ENCODE measurements around the gene SRCAP. TPM values are rescaled to one million over a fixed set of nuclear protein-coding genes. Genes with fewer than 3 reads are reported as not detected.
A peak's percentile ranks its signal among the peaks of the same experiment; 100 is the strongest.

Gene SRCAP
- total RNA-seq, 2 experiments from 2014 or later = 57.2 to 64.7 TPM

DNA sequence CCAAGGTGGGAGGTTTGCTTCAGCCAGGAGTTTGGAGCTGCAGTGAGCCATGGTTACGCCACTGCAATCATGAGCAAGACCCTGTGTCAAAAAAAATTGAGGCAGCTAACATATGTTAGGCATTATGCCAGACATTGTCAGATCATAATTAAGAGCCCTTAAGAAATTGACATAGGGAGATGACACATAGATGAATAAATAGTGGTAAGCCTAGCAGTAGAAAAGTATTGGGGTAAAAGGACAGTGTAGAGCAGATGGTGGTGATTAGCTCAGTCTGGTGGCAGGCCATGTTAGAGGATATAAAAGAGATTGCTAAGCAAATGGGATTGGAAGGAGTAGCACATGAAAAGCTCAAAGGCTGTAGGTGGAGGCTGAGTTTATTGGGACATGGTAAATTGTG is 22.6 kb downstream of the SRCAP start:
- no peak for ATAC-seq
- H3K27ac Mint-ChIP-seq = no peak overlapping the region
- intact Hi-C loops (cut with micrococcal nuclease) = no loop called here

DNA sequence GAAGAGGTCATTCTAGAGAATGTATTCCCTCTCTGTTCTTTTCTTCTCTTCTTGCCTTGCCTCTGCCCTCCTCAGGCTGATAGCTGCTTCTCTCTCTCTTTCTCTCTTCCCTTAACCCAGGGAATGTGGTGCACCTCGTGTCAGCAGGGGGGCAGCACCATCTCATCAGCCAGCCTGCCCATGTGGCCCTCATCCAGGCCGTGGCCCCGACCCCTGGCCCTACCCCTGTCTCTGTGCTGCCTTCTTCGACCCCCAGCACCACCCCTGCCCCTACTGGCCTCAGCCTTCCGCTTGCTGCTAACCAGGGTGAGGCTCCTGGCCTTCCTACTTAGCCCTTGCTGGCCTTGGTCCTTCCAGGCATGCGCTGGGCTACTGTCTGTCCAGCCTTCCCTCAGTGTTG is 23.5 kb downstream of the SRCAP start:
- POLR2A ChIA-PET = interaction anchor here (1.0 to 5.0 kb wide), 8 partner anchors 9 to 231 kb away, joined by 3 to 30 read pairs (median 6); no protein-coding TSS in a partner anchor
- CTCF ChIA-PET = no interaction called here
- intact Hi-C loops (cut with micrococcal nuclease) = no loop called here

More for the DNA sequence above, 22.6 kb downstream of the SRCAP start:
- Mint-ChIP-seq H3K9me3 (no peaks in the 10 kb centered on the region), H3K4me1 (ENCODE audit: low read depth) (peaks cover 4% of the 10 kb centered on the region), H3K4me3 (no peak overlapping the region), H3K27me3 (no peaks in the 10 kb centered on the region), H3K36me3 (ENCODE audit: low read depth) (peaks cover 68% of the 10 kb centered on the region)
- CTCF ChIA-PET = no interaction called here
- POLR2A ChIA-PET = interaction anchor here (0.5 to 5.0 kb wide), 7 partner anchors 10 to 45 kb away, joined by 3 to 30 read pairs (median 5); no protein-coding TSS in a partner anchor
- DNase-seq = no peak
- TF ChIP-seq, protein P1, sequence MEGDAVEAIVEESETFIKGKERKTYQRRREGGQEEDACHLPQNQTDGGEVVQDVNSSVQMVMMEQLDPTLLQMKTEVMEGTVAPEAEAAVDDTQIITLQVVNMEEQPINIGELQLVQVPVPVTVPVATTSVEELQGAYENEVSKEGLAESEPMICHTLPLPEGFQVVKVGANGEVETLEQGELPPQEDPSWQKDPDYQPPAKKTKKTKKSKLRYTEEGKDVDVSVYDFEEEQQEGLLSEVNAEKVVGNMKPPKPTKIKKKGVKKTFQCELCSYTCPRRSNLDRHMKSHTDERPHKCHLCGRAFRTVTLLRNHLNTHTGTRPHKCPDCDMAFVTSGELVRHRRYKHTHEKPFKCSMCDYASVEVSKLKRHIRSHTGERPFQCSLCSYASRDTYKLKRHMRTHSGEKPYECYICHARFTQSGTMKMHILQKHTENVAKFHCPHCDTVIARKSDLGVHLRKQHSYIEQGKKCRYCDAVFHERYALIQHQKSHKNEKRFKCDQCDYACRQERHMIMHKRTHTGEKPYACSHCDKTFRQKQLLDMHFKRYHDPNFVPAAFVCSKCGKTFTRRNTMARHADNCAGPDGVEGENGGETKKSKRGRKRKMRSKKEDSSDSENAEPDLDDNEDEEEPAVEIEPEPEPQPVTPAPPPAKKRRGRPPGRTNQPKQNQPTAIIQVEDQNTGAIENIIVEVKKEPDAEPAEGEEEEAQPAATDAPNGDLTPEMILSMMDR (IDR thresholded peaks at IDR 0.05) = no peak

DNA sequence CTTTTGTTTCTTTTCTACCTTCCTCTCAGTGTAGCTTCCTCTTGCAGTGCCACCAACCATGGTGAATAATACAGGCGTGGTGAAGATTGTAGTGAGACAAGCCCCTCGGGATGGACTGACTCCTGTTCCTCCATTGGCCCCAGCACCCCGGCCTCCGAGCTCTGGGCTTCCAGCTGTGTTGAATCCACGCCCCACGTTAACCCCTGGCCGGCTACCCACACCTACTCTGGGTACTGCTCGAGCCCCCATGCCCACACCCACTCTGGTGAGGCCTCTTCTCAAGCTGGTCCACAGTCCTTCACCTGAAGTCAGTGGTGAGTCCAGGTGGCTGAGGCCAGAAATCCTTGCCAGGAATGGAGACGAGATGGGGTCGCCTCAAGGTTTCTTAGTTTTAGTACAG is 23.9 kb downstream of the SRCAP start:
- intact Hi-C loops (cut with micrococcal nuclease) = no loop called here
- TF ChIP-seq, protein P1 (IDR thresholded peaks at IDR 0.05) = no peak
- CTCF ChIA-PET = no interaction called here
- Mint-ChIP-seq H3K4me1 (ENCODE audit: low read depth) (peaks cover 2% of the 10 kb centered on the region), H3K9me3 (no peaks in the 10 kb centered on the region), H3K27ac (peak overlapping the region; percentile 41), H3K4me3 (no peak overlapping the region), H3K27me3 (no peaks in the 10 kb centered on the region), H3K36me3 (ENCODE audit: low read depth) (peaks cover 67% of the 10 kb centered on the region)
- no peak for ATAC-seq
- POLR2A ChIA-PET = interaction anchor here (0.9 to 5.0 kb wide), 9 partner anchors 8 to 231 kb away, joined by 3 to 30 read pairs (median 5); no protein-coding TSS in a partner anchor
- DNase-seq = no peak

More for the DNA sequence above, 23.5 kb downstream of the SRCAP start:
- Mint-ChIP-seq H3K36me3 (ENCODE audit: low read depth) (peaks cover 65% of the 10 kb centered on the region), H3K27ac (peak overlapping the region; percentile 41), H3K4me3 (no peak overlapping the region), H3K27me3 (no peaks in the 10 kb centered on the region), H3K4me1 (ENCODE audit: low read depth) (peaks cover 2% of the 10 kb centered on the region), H3K9me3 (no peaks in the 10 kb centered on the region)
- no peak for ATAC-seq
- TF ChIP-seq, protein P1 (IDR thresholded peaks at IDR 0.05) = no peak
- DNase-seq = no peak

GRCh38 chr16:30723725-30724355 is 24.9 kb downstream of the SRCAP start:
- peak overlapping the region; percentile 8 for H3K27ac Mint-ChIP-seq
- DNase-seq (no peak), ATAC-seq (no peak)
- peaks cover 2% of the 10 kb centered on the region for H3K4me1 Mint-ChIP-seq (ENCODE audit: low read depth)
- no peaks in the 10 kb centered on the region for H3K9me3 Mint-ChIP-seq
- H3K27me3 Mint-ChIP-seq = no peaks in the 10 kb centered on the region
- H3K36me3 Mint-ChIP-seq (ENCODE audit: low read depth) = peaks cover 70% of the 10 kb centered on the region
- H3K4me3 Mint-ChIP-seq = no peak overlapping the region
- intact Hi-C loops (cut with micrococcal nuclease) = no loop called here
- TF ChIP-seq, protein P1 (IDR thresholded peaks at IDR 0.05) = no peak
- CTCF ChIA-PET = interaction anchor here (1.3 kb wide), 1 partner anchor 30 kb away, joined by 4 read pairs; no protein-coding TSS in a partner anchor
- POLR2A ChIA-PET = interaction anchor here (0.9 to 5.0 kb wide), 10 partner anchors 8 to 45 kb away, joined by 3 to 30 read pairs (median 4); no protein-coding TSS in a partner anchor

Data from activated CD8-positive, alpha-beta T cell treated with anti-CD3 and anti-CD28 coated beads for 36 hours (primary cell).